Stomach (tissue), 4 donors: ENCODE results near the gene RAB8A.

ENCODE experiments used
- POLR2A ChIP-seq, 4 donors: fragments of 450-650 bp; IDR thresholded peaks; one replicate each; pipeline ENCODE4 v1.6.1; 2016; ENCODE audit warnings: antibody characterized with exemption in 4 of 4, control low read depth in 2 of 4, mild to moderate bottlenecking in 1 of 4, moderate library complexity in 1 of 4
- POLR2AphosphoS5 ChIP-seq, 3 donors: sonication (generic); formaldehyde crosslinking; IDR thresholded peaks; one replicate each; pipeline ENCODE4 v1.6.1; 2016; ENCODE audit warnings: antibody characterized with exemption in 3 of 3
- TF ChIP-seq, protein P1 (sequence below), 7 experiments: fragments of 450-650 bp in 4 of 7; fragments of 200-600 bp in 3 of 7; sonication (generic) in 3 of 7; IDR thresholded peaks; one replicate each; pipeline ENCODE4 v1.5.1; 2016 to 2019; ENCODE audit warnings: antibody characterized with exemption in 7 of 7, control low read depth in 2 of 7, mild to moderate bottlenecking in 1 of 7

DNA sequence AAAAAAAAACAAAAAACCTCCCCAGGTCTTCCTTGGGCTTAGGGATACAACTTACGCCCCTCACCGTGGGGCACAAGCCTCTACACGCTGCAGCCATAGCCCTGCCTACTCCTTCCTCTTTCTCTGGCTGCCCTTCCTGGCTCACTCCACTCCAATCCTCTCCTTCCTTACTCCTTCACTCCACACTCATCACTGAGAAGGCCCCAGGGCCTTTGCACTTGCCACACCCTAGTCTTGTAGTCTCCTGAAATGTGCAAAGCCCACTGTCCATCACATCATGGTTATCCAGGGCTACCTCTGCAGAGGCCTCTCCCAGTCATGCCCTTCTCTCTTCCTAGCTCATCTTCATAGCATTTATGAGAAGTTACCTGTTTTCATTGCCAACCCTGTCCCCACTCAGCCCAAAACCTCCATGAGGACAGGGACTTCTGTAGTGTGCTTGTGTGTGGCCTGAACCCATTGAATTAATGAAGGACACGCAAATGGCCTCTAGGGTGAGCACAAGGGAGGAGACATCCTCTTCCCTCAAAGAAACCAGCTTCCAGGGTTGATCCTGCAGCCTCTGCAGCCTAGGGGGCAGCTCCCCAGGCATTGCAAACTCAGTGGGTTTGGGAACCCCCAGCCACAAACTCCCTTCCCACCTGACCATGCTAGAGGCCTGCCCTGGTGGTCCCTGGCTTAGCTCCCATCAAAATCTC is 23.9 kb downstream of the RAB8A start:
- TF ChIP-seq, protein P1, sequence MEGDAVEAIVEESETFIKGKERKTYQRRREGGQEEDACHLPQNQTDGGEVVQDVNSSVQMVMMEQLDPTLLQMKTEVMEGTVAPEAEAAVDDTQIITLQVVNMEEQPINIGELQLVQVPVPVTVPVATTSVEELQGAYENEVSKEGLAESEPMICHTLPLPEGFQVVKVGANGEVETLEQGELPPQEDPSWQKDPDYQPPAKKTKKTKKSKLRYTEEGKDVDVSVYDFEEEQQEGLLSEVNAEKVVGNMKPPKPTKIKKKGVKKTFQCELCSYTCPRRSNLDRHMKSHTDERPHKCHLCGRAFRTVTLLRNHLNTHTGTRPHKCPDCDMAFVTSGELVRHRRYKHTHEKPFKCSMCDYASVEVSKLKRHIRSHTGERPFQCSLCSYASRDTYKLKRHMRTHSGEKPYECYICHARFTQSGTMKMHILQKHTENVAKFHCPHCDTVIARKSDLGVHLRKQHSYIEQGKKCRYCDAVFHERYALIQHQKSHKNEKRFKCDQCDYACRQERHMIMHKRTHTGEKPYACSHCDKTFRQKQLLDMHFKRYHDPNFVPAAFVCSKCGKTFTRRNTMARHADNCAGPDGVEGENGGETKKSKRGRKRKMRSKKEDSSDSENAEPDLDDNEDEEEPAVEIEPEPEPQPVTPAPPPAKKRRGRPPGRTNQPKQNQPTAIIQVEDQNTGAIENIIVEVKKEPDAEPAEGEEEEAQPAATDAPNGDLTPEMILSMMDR (IDR thresholded peaks at IDR 0.05), result no peak
- TF ChIP-seq POLR2A (IDR thresholded peaks at IDR 0.05), result no peak
- no peak for TF ChIP-seq POLR2AphosphoS5 (IDR thresholded peaks at IDR 0.05)
